WTC11 (cell line): ENCODE measurements around the gene ZNF789. TPM values are rescaled to one million over a fixed set of nuclear protein-coding genes. Genes with fewer than 3 reads are reported as not detected.

Source experiments
- ATAC-seq: fragments of 200-7000 bp; cut with Tn5 transposase; 2 replicates; pipeline ENCODE4 v1.10.0; 2021; ENCODE audit warnings: mild to moderate bottlenecking, moderate library complexity
- CTCF ChIA-PET: fragments of 300-600 bp; sonication (Branson Sonifier 250); formaldehyde crosslinking; loops from one replicate; lab custom pipeline; 2021; ENCODE audit warnings: antibody characterized with exemption; lab: Charles Lee
- POLR2A ChIA-PET: fragments of 350-600 bp; sonication (Branson Sonifier 250); formaldehyde crosslinking; loops from one replicate; lab custom pipeline; 2021; ENCODE audit warnings: antibody characterized with exemption; lab: Charles Lee
- DNase-seq: peaks from one replicate; pipeline ENCODE4 v3.0.0; 2021; ENCODE audit warnings: low spot score
- H3K27ac Mint-ChIP-seq: 2 replicates; pipeline ENCODE4 v1.8.0; 2021; ENCODE audit warnings: mixed read lengths
- H3K27me3 Mint-ChIP-seq: 2 replicates; pipeline ENCODE4 v1.8.0; 2021; ENCODE audit warnings: low read depth, mild to moderate bottlenecking, moderate library complexity, mixed read lengths
- H3K36me3 Mint-ChIP-seq: 2 replicates; pipeline ENCODE4 v1.8.0; 2021; ENCODE audit warnings: mixed read lengths
- H3K4me1 Mint-ChIP-seq: 2 replicates; pipeline ENCODE4 v1.8.0; 2022; ENCODE audit warnings: mixed read lengths
- H3K4me3 Mint-ChIP-seq: 2 replicates; pipeline ENCODE4 v1.8.0; 2021; ENCODE audit warnings: mild to moderate bottlenecking, moderate library complexity, mixed read lengths
- H3K9me3 Mint-ChIP-seq: 2 replicates; pipeline ENCODE4 v1.8.0; 2021; ENCODE audit warnings: mixed read lengths
- ARID4B ChIP-seq: sonication (generic); formaldehyde crosslinking; IDR thresholded peaks from 2 replicates; pipeline ENCODE4 v1.8.0; 2023; ENCODE audit warnings: missing genetic modification reagents, mild to moderate bottlenecking, borderline replicate concordance
- ATF6 ChIP-seq: sonication (generic); formaldehyde crosslinking; IDR thresholded peaks from 2 replicates; pipeline ENCODE4 v1.8.1; 2023; ENCODE audit warnings: mild to moderate bottlenecking, missing genetic modification reagents
- CTCF ChIP-seq: fragments of 200-600 bp; IDR thresholded peaks from 2 replicates; pipeline ENCODE4 v1.8.0; 2022; ENCODE audit warnings: antibody characterized with exemption
- ELF4 ChIP-seq: sonication (generic); formaldehyde crosslinking; IDR thresholded peaks from 2 replicates; pipeline ENCODE4 v1.8.1; 2022; ENCODE audit warnings: low read depth, mild to moderate bottlenecking, moderate library complexity, missing genetic modification reagents
- ERG ChIP-seq: fragments of 250-450 bp; sonication (Bioruptor Pico); IDR thresholded peaks from 2 replicates; pipeline ENCODE4 v1.8.0; 2021; ENCODE audit warnings: mild to moderate bottlenecking
- ETV6 ChIP-seq: sonication (generic); formaldehyde crosslinking; IDR thresholded peaks from 2 replicates; pipeline ENCODE4 v1.8.1; 2022; ENCODE audit warnings: mild to moderate bottlenecking, missing genetic modification reagents
- FOXP4 ChIP-seq: sonication (generic); formaldehyde crosslinking; IDR thresholded peaks from 2 replicates; pipeline ENCODE4 v1.8.0; 2022; ENCODE audit warnings: mild to moderate bottlenecking, missing genetic modification reagents
- NFATC4 ChIP-seq: fragments of 250-450 bp; sonication (Bioruptor Pico); IDR thresholded peaks from 2 replicates; pipeline ENCODE4 v1.9.0; 2021; ENCODE audit warnings: mild to moderate bottlenecking
- NR1H2 ChIP-seq: sonication (generic); formaldehyde crosslinking; IDR thresholded peaks from 2 replicates; pipeline ENCODE4 v1.9.0; 2021; ENCODE audit warnings: mild to moderate bottlenecking, moderate library complexity, missing genetic modification reagents
- SOX15 ChIP-seq: fragments of 250-450 bp; sonication (Bioruptor Pico); IDR thresholded peaks from 2 replicates; pipeline ENCODE4 v1.9.0; 2021; ENCODE audit warnings: mild to moderate bottlenecking
- STAT6 ChIP-seq: sonication (generic); formaldehyde crosslinking; conservative IDR thresholded peaks from 2 replicates; pipeline ENCODE4 v1.8.1; 2023; ENCODE audit warnings: mild to moderate bottlenecking, low read depth, missing genetic modification reagents, moderate library complexity
- ZMAT4 ChIP-seq: fragments of 250-450 bp; sonication (Bioruptor Pico); IDR thresholded peaks from 2 replicates; pipeline ENCODE4 v1.9.0; 2021; ENCODE audit warnings: mild to moderate bottlenecking
- ZNF317 ChIP-seq: sonication (generic); formaldehyde crosslinking; IDR thresholded peaks from 2 replicates; pipeline ENCODE4 v1.8.1; 2023; ENCODE audit warnings: low read depth, mild to moderate bottlenecking, moderate library complexity, missing genetic modification reagents, borderline replicate concordance
- ZNF396 ChIP-seq: fragments of 250-450 bp; sonication (Bioruptor Pico); IDR thresholded peaks from 2 replicates; pipeline ENCODE4 v1.8.0; 2021; ENCODE audit warnings: mild to moderate bottlenecking, moderate library complexity, borderline replicate concordance
- ZNF423 ChIP-seq: fragments of 250-450 bp; sonication (Bioruptor Pico); IDR thresholded peaks from 2 replicates; pipeline ENCODE4 v2.1.2; 2022; ENCODE audit warnings: mild to moderate bottlenecking, moderate library complexity
- total RNA-seq: library from RNA; stranded (reverse); gene quantifications from 3 replicates; pipeline ENCODE4 v1.2.3, GENCODE V29; 2021

ZNF789 gene
- total RNA-seq, 1 experiment from 2014 or later, result 14.0 TPM

- TF ChIP-seq ARID4B (CRISPR knock-in tag), result no peak
- no peak for TF ChIP-seq ZNF423 (CRISPR knock-in tag)
- TF ChIP-seq ZNF396 (CRISPR knock-in tag), result no peak
These were observed 23.4 kb upstream of the ZNF789 start (continued) for GRCh38 chr7:99449326-99449725.

- Mint-ChIP-seq H3K27ac (no peak overlapping the region), H3K36me3 (peaks cover 56% of the 10 kb centered on the region), H3K27me3 (no peaks in the 10 kb centered on the region), H3K4me1 (no peaks in the 10 kb centered on the region), H3K9me3 (no peaks in the 10 kb centered on the region), H3K4me3 (no peak overlapping the region)
- ATAC-seq (no peak), DNase-seq (no peak)
- ChIA-PET POLR2A (no interaction called here), CTCF (no interaction called here)
- TF ChIP-seq NFATC4 (CRISPR knock-in tag) (no peak), CTCF (no peak), FOXP4 (CRISPR knock-in tag) (no peak), ZNF317 (CRISPR knock-in tag) (no peak), ERG (CRISPR knock-in tag) (no peak), STAT6 (CRISPR knock-in tag) (no peak), ELF4 (CRISPR knock-in tag) (no peak), ETV6 (CRISPR knock-in tag) (no peak), ATF6 (no peak), ZMAT4 (no peak), SOX15 (CRISPR knock-in tag) (no peak), NR1H2 (no peak)
These were observed 20.8 kb upstream of the ZNF789 start for GRCh38 chr7:99451936-99452335.
